ENCODE data around the gene AHCY.
"Not testable (repeated sequence)": the region's sequence is repeated elsewhere in the genome, so short reads cannot be mapped to it uniquely, and the experiment has no call there.

AHCY gene

GRCh38 chr20:34322267-34323105, 19.3 kb upstream of the AHCY start:
- DNase-seq: no peak

- no peak for DNase-seq
Observed at GRCh38 chr20:34320861-34321260, 17.7 kb upstream of the AHCY start.

- no peak for DNase-seq
Observed at GRCh38 chr20:34318609-34319443, 15.7 kb upstream of the AHCY start.

DNA sequence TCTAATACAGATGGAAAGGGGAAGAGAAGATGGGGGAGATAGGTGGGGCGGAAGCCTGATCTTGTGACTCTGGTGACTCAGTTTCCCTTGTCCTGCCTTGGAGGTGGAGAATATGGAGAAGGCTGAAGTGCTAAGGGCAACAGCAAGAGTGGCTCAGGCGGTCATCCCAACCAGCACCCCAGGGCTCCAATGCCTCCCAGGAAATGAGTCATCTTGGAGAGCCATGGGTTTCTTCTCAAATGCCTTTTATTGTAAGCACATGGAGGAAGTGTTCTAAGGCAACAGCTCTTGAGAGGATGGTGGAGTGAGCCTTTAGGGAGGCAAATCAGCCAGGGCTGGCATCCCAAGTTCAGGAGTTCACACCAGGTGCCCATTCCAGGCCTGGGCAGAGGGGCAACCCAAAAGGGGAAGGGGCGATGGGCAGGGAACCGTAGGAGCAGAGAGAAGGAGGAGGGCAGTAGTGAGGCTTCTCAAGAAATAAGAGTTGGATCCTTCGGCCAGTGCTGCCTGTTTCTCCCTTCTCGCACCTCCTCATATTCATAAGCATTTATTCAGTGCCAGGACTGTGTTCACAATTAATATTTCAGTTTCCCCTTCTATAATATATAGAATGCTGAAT, 13.2 kb upstream of the AHCY start:
- DNase-seq: no peak

DNA sequence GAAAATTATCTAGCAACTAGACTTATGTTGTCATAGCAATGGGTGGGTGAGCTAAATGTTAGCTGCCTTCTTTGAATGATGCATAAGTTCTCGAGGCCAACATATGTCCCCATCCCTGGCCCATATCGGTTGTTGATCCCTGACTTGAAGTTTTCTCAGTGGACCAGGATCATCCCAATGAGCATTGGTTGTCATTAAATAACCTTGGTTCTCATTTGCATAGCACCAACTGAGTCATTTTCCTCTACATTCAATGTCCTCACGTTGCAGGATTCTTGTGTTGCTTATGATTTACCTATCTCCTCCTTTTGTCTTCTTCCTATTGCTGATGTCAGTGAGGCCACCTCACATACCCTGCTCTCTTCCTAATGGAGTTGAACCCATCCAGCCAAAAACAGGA, 12.1 kb upstream of the AHCY start:
- DNase-seq: no peak

GRCh38 chr20:34312544-34313217, 9.5 kb upstream of the AHCY start:
- peak; percentile 66 to 71 (median 70) for DNase-seq

GRCh38 chr20:34312024-34312460, 8.9 kb upstream of the AHCY start:
- no peak for DNase-seq

DNA sequence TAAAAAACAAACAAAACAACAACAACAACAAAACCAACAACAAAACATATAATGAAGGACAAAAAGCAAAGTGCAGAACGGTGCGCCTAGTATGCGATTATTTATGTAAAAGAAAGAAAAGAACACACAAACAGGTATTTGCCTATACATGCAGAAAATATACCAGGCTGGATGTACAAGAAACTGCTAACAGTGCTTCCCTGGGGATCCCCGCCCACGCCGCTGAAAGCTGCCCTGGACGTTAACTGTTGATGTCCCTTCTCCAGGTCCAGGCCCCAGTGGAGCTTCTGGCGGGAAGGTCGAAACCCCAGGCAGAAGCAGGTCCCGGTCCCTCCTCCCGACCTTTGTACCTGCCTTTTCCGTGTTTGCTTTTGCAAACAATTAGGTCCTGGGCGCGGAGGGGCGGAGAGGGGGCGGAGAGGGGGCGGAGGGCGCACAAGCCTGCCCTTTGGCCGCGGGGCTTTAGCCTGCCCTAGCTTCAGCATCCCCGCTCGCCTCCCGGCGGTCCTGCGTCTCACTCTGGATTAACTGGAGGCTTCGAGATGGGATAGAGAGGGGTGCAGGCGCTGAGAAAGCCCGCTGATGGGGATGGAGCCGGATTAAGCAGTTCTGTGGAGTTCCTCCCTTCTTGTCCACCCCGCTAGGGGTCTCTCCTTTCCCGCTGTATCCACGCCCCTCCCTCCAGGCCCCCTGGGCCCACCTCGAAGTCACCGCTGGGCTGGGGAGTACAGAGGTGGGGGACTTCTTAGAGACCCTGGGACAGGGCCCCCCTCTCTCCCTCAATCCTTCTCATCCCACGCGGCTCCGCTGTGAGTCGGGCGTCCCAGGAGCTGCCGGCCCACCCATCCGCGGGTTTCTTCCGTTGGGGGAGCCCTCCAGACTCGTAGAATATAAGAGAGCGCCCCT, 8.2 kb upstream of the AHCY start:
- DNase-seq: no peak

- DNase-seq: no peak
Observed at GRCh38 chr20:34310481-34311117, 7.4 kb upstream of the AHCY start.

DNA sequence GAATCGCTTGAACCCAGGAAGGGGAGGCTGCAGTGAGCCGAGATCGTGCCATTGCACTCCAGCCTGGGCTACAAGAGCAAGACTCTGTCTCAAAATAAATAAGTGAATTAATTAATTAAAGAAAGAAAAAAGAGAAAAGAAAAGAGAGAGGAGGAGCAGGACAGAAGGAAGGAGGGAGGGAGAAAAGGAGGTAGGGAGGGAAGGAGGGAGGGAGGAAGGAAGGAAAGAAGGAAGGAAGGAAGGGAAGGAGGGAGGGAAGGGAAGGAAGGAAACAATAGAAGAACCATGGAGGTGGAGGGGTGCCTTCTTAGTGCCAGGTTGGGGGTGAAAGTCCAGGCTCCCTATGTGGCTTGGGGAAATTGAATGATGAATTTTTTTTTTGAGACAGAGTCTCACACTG, 6.5 kb upstream of the AHCY start:
- no peak for DNase-seq

GRCh38 chr20:34305333-34306230, 2.4 kb upstream of the AHCY start:
- DNase-seq: no peak

GRCh38 chr20:34302312-34302722, 838 bp downstream of the AHCY start:
- peak in 1 of 4 experiments; percentile 7 for DNase-seq

- DNase-seq: no peak
Observed at GRCh38 chr20:34301587-34302311, 1.4 kb downstream of the AHCY start.

DNA sequence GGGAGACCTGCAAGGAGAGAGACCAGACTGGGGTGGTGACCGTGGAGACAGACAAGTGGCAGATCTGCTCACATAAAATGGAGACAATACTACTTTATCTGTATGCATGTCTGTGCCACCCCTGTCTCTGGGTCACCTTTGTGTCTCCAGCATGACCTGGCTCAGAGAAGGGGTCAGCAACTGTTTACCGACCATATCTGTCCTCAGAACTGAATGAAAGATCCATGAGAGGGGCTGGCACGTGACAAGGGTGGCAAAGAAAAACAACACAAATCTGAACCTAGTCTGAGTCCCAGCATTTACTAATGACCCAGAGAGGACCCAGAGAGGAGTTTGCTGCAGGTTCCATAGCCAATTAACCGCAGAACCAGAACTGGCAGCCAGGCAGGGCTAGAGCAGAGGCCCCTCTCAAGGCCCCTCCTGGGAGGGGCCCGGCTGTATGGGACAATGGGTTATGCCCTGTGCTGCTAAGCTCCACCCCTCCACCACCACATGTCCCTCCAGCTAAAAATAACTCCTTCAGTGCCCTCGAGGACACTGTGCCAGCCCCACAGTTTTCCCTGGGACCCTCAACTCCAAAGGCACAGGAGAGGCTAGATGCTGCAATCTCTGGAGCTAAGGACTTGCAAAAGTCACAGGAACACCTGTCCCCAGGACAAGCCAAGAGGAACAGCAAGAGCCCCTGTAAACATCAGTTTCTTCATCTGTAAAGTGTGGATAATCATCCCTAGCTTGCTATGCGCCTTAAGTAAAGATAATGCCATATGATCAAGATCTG, 2.2 kb downstream of the AHCY start:
- no peak for DNase-seq

DNA sequence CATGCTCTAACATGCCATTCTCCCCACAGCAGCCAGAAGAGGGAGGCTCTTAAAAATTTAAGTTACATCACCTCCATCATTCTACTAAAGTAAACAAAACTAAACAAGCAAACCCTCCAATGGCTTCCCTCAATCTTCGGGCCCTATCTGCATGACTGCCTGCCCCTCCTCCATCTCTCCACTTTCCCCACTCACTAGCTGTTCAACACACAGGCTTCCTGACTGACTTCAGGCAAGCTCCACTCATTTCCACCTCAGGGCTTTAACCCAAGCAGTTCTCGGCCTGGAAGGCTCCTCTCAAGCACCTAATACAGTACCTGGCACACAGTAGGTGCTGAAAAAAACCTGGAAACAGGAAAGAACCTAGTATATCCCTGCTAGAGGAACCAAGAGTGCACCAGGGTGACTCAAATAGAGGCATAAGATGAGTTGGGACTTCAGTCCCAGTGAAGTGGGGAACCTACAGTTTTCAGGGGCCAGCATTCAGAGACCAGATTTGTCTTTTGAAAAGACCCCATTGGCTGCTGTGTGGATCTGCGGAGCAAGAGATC, 2.8 kb downstream of the AHCY start:
- DNase-seq: no peak

GRCh38 chr20:34299556-34300255, 3.4 kb downstream of the AHCY start:
- no peak for DNase-seq

GRCh38 chr20:34298294-34298784, 4.8 kb downstream of the AHCY start:
- DNase-seq: not testable (repeated sequence)

GRCh38 chr20:34296468-34296867, 6.7 kb downstream of the AHCY start:
- no peak for DNase-seq
